K562 (cell line): ENCODE results near the gene KPNA1. TPM values are rescaled to one million over a fixed set of nuclear protein-coding genes. Genes with fewer than 3 reads are reported as not detected.

Experiments used
- E2F8 ChIP-seq: fragments of 450-650 bp; IDR thresholded peaks from 2 replicates; pipeline ENCODE4 v1.7.1; 2018; ENCODE audit warnings: mild to moderate bottlenecking, low read depth; ENCODE audit not compliant: partially characterized antibody
- FOXA3 ChIP-seq, 2 experiments: fragments of 450-650 bp in 1 of 2; sonication (generic) in 1 of 2; formaldehyde crosslinking; IDR thresholded peaks in 1 of 2; conservative IDR thresholded peaks in 1 of 2; 2 replicates each; pipeline versions ENCODE4 v1.4.0 to v1.8.0; 2020 to 2022; ENCODE audit warnings: mild to moderate bottlenecking in 2 of 2, missing genetic modification reagents in 1 of 2
- ILF3 ChIP-seq: fragments of 450-650 bp; IDR thresholded peaks from 2 replicates; pipeline ENCODE4 v1.6.1; 2018; ENCODE audit warnings: antibody characterized with exemption, mild to moderate bottlenecking, moderate library complexity, borderline replicate concordance
- KDM4B ChIP-seq, 2 experiments: fragments of 450-650 bp in 1 of 2; sonication (generic) in 1 of 2; IDR thresholded peaks; 2 replicates each; pipeline ENCODE4 v1.6.1; 2016 to 2017; ENCODE audit warnings: borderline replicate concordance in 2 of 2, antibody characterized with exemption in 1 of 2, low read depth in 1 of 2, mild to moderate bottlenecking in 1 of 2
- NBN ChIP-seq: fragments of 450-650 bp; IDR thresholded peaks from 2 replicates; pipeline ENCODE4 v1.6.1; 2016; ENCODE audit warnings: low read depth, mild to moderate bottlenecking
- NEUROD1 ChIP-seq: fragments of 150-350 bp; IDR thresholded peaks from 2 replicates; pipeline ENCODE4 v1.6.1; 2014; ENCODE audit warnings: borderline replicate concordance, low read length, low read depth; ENCODE audit not compliant: partially characterized antibody
- PCBP2 ChIP-seq: fragments of 200-400 bp; formaldehyde crosslinking; IDR thresholded peaks from 2 replicates; pipeline ENCODE4 v1.6.1; 2018; ENCODE audit warnings: low read length, low read depth, mild to moderate bottlenecking, moderate library complexity; ENCODE audit not compliant: poor library complexity, severe bottlenecking
- THAP12 ChIP-seq: fragments of 250-450 bp; sonication (Bioruptor Pico); IDR thresholded peaks from 2 replicates; pipeline ENCODE4 v1.9.0; 2021; ENCODE audit warnings: mild to moderate bottlenecking, inconsistent platforms
- THRAP3 ChIP-seq: fragments of 450-650 bp; IDR thresholded peaks from 2 replicates; pipeline ENCODE4 v1.6.1; 2016; ENCODE audit warnings: mild to moderate bottlenecking, inconsistent platforms, borderline replicate concordance
- ZBTB33 ChIP-seq: sonication (generic); formaldehyde crosslinking; IDR thresholded peaks from 2 replicates; pipeline ENCODE4 v1.8.1; 2023; ENCODE audit warnings: mild to moderate bottlenecking, missing genetic modification reagents
- ZNF134 ChIP-seq: fragments of 250-450 bp; sonication (Bioruptor Pico); conservative IDR thresholded peaks from 2 replicates; pipeline ENCODE4 v1.4.0; 2020
- ZNF143 ChIP-seq: sonication (generic); formaldehyde crosslinking; IDR thresholded peaks from 2 replicates; pipeline ENCODE4 v1.9.0; 2022; ENCODE audit warnings: mild to moderate bottlenecking, missing genetic modification reagents
- ZNF184 ChIP-seq: sonication (generic); formaldehyde crosslinking; IDR thresholded peaks from 2 replicates; pipeline ENCODE4 v1.5.0; 2020; ENCODE audit warnings: missing genetic modification reagents
- ZNF212 ChIP-seq: fragments of 450-650 bp; formaldehyde crosslinking; IDR thresholded peaks from 2 replicates; pipeline ENCODE4 v1.4.0; 2020; ENCODE audit warnings: mild to moderate bottlenecking
- polyA plus RNA-seq, 8 experiments: library from polyadenylated mRNA; depleted of rRNA in 4 of 8; stranded (reverse) in 5 of 8; unstranded in 3 of 8; fragments of >200 nt; fragmentation: Nextera tagmentation in 2 of 8; fragmentation: Illumina TruSeq in 1 of 8; extraction: Ambion mirVana in 2 of 8; extraction: Trizol in 1 of 8; gene quantifications; 2 replicates each; pipeline versions ENCODE4 v1.2.1 to v1.2.3, GENCODE V29; 2011 to 2014; ENCODE audit warnings: inconsistent platforms in 1 of 8, missing spikeins in 1 of 8
- total RNA-seq, 7 experiments: library from RNA; depleted of rRNA in 6 of 7; stranded (reverse); fragments of >200 nt in 6 of 7; fragmentation: Illumina TruSeq in 2 of 7; extraction: Trizol in 2 of 7; gene quantifications; 2 replicates each; pipeline versions ENCODE4 v1.2.1 to v1.2.3, GENCODE V29; 2011 to 2021; ENCODE audit warnings: low replicate concordance in 1 of 7
- TF ChIP-seq, protein P1 (sequence below), 2 experiments: IDR thresholded peaks; 2 replicates each; pipeline ENCODE4 v1.6.1; 2011; ENCODE audit warnings: borderline replicate concordance in 1 of 2, control low read depth in 1 of 2, low read depth in 1 of 2, low read length in 1 of 2, mild to moderate bottlenecking in 1 of 2, mixed read lengths in 1 of 2, moderate library complexity in 1 of 2; ENCODE audit not compliant: insufficient read depth in 1 of 2, insufficient read length in 1 of 2, poor library complexity in 1 of 2, severe bottlenecking in 1 of 2; ENCODE audit errors: extremely low read depth in 1 of 2
- TF ChIP-seq, protein P2 (sequence below): fragments of 450-650 bp; formaldehyde crosslinking; IDR thresholded peaks from 2 replicates; pipeline ENCODE4 v1.4.0; 2022; ENCODE audit warnings: mild to moderate bottlenecking, moderate library complexity

KPNA1 gene
- total and polyA plus RNA-seq, 9 of the 15 experiments (the other 6 are each of a cell fraction or from before 2014, with no cell fraction given): 9.3 to 53.8 (median 33.5) TPM

DNA sequence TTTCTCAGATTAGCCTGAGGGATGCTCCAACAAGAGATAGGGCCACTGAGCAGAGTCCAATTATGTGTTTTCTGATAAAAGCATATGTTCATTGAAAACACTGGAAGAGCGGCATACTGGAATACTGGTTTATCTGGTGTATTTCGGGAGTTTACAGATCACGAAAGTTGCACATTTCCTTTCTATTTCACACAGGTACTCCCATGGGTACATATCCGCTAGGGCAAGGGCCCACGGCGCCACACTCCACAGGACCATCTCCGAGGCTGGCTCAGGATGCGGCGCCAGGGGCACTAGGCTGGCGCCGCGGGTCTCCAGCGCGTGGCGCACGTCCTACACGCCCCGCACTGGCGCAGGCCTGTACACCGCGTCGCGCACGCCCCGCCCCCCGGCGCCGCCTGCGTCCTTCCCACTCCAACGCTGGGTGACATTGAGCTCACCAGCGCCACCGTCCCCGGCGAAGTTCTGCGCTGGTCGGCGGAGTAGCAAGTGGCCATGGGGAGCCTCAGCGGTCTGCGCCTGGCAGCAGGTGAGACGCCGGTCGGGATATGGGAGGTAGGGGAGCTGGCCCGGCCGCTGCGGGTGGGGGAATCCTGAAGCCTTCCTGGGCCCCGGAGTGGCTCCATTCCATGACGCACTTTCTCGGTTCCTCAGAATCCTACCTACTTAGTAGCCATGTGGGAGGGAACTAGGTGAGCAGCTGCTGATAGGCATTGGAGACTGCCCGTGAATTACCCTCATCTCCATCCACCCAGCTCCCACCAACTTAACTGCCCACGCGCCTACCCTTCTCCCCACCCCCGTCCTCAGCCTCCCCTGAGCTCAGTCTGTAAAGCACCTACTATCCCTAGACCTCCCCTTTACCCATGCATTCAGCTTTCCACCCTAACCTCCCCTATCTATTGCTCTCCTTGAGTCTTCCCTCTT, 130.7 kb downstream of the KPNA1 start, which contains the start of gene FAM162A (continued):
- TF ChIP-seq, protein P1, sequence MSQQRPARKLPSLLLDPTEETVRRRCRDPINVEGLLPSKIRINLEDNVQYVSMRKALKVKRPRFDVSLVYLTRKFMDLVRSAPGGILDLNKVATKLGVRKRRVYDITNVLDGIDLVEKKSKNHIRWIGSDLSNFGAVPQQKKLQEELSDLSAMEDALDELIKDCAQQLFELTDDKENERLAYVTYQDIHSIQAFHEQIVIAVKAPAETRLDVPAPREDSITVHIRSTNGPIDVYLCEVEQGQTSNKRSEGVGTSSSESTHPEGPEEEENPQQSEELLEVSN (IDR thresholded peaks at IDR 0.05; ENCODE audit: borderline replicate concordance in 1 of 2, extremely low read depth in 1 of 2, insufficient read depth in 1 of 2, insufficient read length in 1 of 2, low read depth in 1 of 2, low read length in 1 of 2, poor library complexity in 1 of 2, severe bottlenecking in 1 of 2): peak; percentile 68 to 81
- TF ChIP-seq ZBTB33 (CRISPR knock-in tag): no peak
- no peak for TF ChIP-seq THRAP3
- TF ChIP-seq ZNF184: no peak
- no peak for TF ChIP-seq ZNF212
- TF ChIP-seq KDM4B (IDR thresholded peaks at IDR 0.05; ENCODE audit: borderline replicate concordance in 2 of 2, low read depth in 1 of 2): no peak
- TF ChIP-seq ZNF143 (CRISPR knock-in tag): no peak
- TF ChIP-seq, protein P2, sequence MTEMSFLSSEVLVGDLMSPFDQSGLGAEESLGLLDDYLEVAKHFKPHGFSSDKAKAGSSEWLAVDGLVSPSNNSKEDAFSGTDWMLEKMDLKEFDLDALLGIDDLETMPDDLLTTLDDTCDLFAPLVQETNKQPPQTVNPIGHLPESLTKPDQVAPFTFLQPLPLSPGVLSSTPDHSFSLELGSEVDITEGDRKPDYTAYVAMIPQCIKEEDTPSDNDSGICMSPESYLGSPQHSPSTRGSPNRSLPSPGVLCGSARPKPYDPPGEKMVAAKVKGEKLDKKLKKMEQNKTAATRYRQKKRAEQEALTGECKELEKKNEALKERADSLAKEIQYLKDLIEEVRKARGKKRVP: no peak
- 0 out of 2 replicates have a peak, but pooled peaks have one; percentile 32 for TF ChIP-seq NBN
- TF ChIP-seq ILF3: no peak
- TF ChIP-seq THAP12: peak; percentile 59; the same call in 1 of the 2 replicates
- TF ChIP-seq ZNF134 (CRISPR knock-in tag): no peak
- TF ChIP-seq PCBP2: no peak
- TF ChIP-seq E2F8: no peak
- TF ChIP-seq FOXA3 (CRISPR knock-in tag; conservative IDR thresholded peaks at IDR 0.05 in 1 of 2, IDR thresholded peaks at IDR 0.05 in 1 of 2): no peak
- TF ChIP-seq NEUROD1: no peak
